Neuron (in vitro differentiated cells): ENCODE results near the gene CCL26.
"Not testable (repeated sequence)": the region's sequence is repeated elsewhere in the genome, so short reads cannot be mapped to it uniquely, and the experiment has no call there.

Experiments used
- H2AFZ ChIP-seq: one replicate; pipeline ENCODE4 v1.6.1; 2013; ENCODE audit warnings: low read depth, mild to moderate bottlenecking, inconsistent platforms, low read length, moderate library complexity
- H3K27me3 ChIP-seq: one replicate; pipeline ENCODE4 v1.6.1; 2013; ENCODE audit warnings: low read length; ENCODE audit not compliant: insufficient read depth
- H3K36me3 ChIP-seq: one replicate; pipeline ENCODE4 v1.6.1; 2013; ENCODE audit warnings: low read length; ENCODE audit not compliant: insufficient read depth
- H3K4me1 ChIP-seq: one replicate; pipeline ENCODE4 v1.6.1; 2013; ENCODE audit warnings: low read length; ENCODE audit not compliant: insufficient read depth
- H3K4me3 ChIP-seq: 2 replicates; pipeline ENCODE4 v1.5.1; 2013; ENCODE audit warnings: mild to moderate bottlenecking, low read length, moderate library complexity
- H3K9me3 ChIP-seq: one replicate; pipeline ENCODE4 v1.6.1; 2013; ENCODE audit warnings: low read length

The CCL26 gene

GRCh38 chr7:75780647-75781273 is 8.7 kb upstream of the CCL26 start:
- H3K4me1 ChIP-seq, H3K4me3 ChIP-seq, H3K27me3 ChIP-seq, H3K36me3 ChIP-seq, H3K9me3 ChIP-seq, H2AFZ ChIP-seq: not testable (repeated sequence)

DNA sequence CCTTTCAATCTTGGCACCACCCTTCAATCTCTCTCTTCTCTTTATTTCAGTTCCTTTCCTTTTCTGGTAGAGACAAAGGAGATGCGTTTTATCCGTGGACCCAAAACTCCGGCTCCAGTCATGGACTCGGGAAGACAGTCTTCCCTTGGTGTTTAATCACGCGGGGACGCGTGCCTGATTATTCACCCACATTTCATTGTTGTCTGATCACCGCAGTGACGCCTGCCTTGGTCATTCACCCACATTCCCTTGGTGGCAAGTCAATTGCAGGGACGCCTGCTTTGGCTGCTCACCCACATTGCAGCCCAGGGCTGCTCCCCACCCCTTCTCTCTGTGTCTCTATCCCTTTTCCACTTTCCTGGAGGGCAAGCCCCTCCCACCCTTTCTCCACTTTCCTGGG is 7.5 kb upstream of the CCL26 start:
- not testable (repeated sequence) for H3K27me3 ChIP-seq, H2AFZ ChIP-seq, H3K4me3 ChIP-seq, H3K36me3 ChIP-seq, H3K9me3 ChIP-seq, H3K4me1 ChIP-seq

GRCh38 chr7:75779035-75779434 is 7.0 kb upstream of the CCL26 start:
- H3K4me3 ChIP-seq, H2AFZ ChIP-seq, H3K36me3 ChIP-seq, H3K9me3 ChIP-seq, H3K27me3 ChIP-seq, H3K4me1 ChIP-seq: not testable (repeated sequence)

DNA sequence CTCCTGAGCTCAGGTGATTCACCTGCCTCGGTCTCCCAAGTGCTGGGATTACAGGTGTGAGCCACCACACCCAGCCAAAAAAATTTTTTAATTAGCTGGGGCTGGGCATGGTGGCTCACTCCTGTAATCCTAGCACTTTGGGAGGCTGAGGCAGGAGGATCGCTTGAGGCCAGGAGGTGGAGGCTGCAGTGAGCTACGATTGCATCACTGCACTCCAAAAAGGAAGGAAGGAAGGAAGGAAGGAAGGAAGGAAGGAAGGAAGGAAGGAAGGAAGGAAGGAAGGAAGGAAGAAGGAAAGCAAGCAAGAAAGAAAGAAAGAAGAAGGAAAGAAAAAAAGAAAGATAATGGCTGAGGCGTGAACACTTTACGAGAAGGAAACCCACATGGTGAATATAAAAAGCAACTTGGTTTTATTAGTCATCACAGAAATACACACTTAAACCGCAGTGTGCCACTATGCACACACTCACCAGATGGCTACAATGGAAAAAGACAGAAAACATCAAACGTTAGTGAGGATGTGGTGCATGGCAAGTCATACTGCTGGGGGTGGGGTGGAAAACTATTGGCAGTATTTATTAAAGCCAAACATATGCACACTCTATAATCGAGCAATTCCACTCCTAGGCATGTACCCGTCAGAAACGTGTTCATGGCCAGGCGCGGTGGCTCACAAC is 4.4 kb upstream of the CCL26 start:
- no peaks in the 10 kb centered on the region for H3K4me1 ChIP-seq
- no peak overlapping the region for H3K4me3 ChIP-seq
- H3K36me3 ChIP-seq: no peaks in the 10 kb centered on the region
- no peaks in the 10 kb centered on the region for H3K9me3 ChIP-seq
- no peaks in the 10 kb centered on the region for H3K27me3 ChIP-seq
- no peak overlapping the region for H2AFZ ChIP-seq

DNA sequence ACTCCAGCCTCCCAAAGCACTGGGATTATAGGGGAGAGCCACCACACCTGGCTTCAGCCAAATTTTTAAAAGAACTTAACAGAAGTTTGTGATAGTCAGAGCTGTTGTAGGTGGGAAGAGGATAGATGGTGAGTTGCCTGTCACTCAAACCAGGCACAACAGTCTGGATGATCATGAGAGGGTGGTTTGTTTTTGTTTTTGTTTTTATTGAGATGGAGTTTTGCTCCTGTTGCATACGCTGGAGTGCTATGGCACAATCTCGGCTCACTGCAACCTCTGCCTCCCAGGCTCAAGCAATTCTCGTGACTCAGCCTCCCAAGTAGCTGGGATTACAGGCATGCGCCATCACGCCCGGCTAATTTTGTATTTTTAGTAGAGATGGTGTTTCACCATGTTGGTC is 1.9 kb upstream of the CCL26 start:
- not testable (repeated sequence) for H3K27me3 ChIP-seq, H3K4me3 ChIP-seq, H3K4me1 ChIP-seq, H3K9me3 ChIP-seq, H3K36me3 ChIP-seq, H2AFZ ChIP-seq

GRCh38 chr7:75771224-75771623 is 787 bp downstream of the CCL26 start:
- H3K9me3 ChIP-seq: no peaks in the 10 kb centered on the region
- no peak overlapping the region for H3K4me3 ChIP-seq
- H3K36me3 ChIP-seq: no peaks in the 10 kb centered on the region
- H3K27me3 ChIP-seq: no peaks in the 10 kb centered on the region
- no peaks in the 10 kb centered on the region for H3K4me1 ChIP-seq
- no peak overlapping the region for H2AFZ ChIP-seq

DNA sequence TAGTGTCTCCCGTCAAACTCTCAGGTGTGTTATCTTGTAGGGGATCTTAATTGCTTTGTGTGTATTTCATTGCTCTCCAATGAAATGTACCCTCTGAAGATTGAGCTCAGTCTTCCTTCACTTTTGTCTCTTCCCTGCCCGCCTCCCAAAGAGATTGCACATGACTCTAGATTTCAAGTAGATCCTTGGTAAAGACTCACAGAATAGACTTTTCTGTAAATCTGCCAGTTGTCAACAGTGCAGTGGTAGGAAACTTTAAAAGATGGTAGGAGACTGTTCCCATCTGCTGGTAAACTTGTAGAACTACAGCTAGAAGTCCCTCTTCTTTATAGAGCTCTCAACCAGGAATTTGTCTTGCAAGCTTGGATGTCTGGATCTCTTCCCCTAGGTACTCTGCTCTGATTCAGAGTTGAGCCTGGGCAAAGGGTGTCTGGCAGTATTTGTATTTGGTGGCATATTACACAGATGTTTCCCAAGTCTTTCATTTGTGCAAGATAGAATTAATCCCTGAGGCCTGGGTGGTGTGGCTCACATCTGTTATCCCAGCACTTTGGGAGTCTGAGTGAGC is 9.6 kb downstream of the CCL26 start:
- Histone ChIP-seq H3K27me3 (no peaks in the 10 kb centered on the region), H3K9me3 (no peaks in the 10 kb centered on the region), H3K4me1 (peaks cover 2% of the 10 kb centered on the region), H3K36me3 (no peaks in the 10 kb centered on the region), H2AFZ (no peak overlapping the region), H3K4me3 (no peak overlapping the region)

DNA sequence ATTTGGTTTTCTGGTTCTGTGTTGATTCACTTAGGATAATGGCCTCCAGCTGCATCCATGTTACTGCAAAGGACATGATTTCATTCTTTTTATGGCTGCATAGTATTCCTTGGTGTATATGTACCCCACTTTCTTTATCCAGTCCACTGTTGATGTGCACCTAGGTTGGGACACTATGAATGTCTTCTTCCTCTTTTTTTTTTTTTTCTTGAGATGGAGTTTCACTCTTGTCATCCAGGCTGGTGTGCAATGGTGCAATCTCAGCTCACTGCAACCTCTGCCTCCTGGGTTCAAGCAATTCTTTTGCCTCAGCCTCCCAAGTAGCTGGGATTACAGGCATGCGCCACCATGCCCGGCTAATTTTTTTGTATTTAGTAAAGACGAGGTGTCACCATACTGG is 10.2 kb downstream of the CCL26 start:
- H3K9me3 ChIP-seq, H3K4me1 ChIP-seq, H3K36me3 ChIP-seq, H3K27me3 ChIP-seq, H3K4me3 ChIP-seq, H2AFZ ChIP-seq: not testable (repeated sequence)

GRCh38 chr7:75758491-75758890 is 13.5 kb downstream of the CCL26 start:
- Histone ChIP-seq H3K9me3 (no peaks in the 10 kb centered on the region), H2AFZ (no peak overlapping the region), H3K27me3 (no peaks in the 10 kb centered on the region), H3K36me3 (no peaks in the 10 kb centered on the region), H3K4me1 (peaks cover 4% of the 10 kb centered on the region), H3K4me3 (no peak overlapping the region)

DNA sequence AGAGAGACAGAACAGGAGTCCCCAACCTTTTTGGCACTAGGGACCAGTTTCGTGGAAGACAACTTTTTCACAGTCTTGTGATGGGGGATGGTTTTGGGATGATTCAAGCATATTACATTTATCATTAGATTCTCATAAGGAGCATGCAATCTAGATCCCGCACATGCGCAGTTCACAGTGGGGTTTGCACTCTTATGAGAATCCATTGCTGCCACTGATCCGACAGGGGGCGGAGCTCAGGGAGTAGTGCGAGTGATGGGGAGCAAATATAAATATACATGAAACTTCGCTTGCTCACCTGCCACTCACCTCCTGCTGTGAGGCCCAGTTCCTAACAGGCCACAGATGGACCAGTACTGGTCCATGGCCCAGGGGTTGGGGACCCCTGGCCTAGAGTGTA is 14.2 kb downstream of the CCL26 start:
- Histone ChIP-seq H2AFZ (no peak overlapping the region), H3K27me3 (no peaks in the 10 kb centered on the region), H3K4me3 (no peak overlapping the region), H3K36me3 (no peaks in the 10 kb centered on the region), H3K9me3 (no peaks in the 10 kb centered on the region), H3K4me1 (peaks cover 4% of the 10 kb centered on the region)

DNA sequence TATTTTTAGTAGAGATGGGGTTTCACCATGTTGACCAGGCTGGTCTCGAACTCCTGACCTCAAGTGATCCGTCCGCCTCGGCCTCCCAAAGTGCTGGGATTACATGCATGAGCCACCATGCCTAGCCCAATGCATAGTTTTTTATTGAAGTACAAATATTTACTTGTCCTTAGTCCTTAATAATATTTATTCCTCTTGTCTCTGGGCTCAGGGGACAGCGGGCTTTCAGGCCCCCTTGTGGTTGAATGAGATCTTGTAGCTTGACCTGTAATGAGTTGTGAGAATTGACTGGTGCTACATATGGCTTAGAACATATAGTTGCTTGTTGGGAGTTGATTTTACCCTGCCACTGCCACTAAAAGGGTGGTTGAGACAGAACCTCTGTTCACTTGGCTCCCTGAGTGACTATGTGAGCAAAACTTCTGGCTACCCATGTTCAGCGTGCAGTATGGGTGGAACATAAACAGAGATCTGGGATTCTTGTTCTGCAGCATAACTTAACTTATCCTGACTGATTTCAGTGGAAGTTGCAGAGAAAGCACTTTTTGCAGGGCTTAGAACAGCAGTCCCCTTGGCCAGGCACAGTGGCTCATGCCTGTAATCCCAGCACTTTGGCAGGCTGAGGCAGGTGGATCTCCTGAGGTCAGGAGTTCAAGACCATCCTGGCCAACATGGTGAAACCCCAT is 14.9 kb downstream of the CCL26 start:
- Histone ChIP-seq H3K9me3 (no peaks in the 10 kb centered on the region), H3K27me3 (no peaks in the 10 kb centered on the region), H3K36me3 (no peaks in the 10 kb centered on the region), H2AFZ (no peak overlapping the region), H3K4me1 (peaks cover 2% of the 10 kb centered on the region), H3K4me3 (no peak overlapping the region)

GRCh38 chr7:75756206-75756990 is 15.6 kb downstream of the CCL26 start:
- Histone ChIP-seq H3K36me3 (no peaks in the 10 kb centered on the region), H3K4me1 (peaks cover 2% of the 10 kb centered on the region), H3K4me3 (no peak overlapping the region), H2AFZ (no peak overlapping the region), H3K27me3 (no peaks in the 10 kb centered on the region), H3K9me3 (no peaks in the 10 kb centered on the region)

- H3K4me3 ChIP-seq: no peak overlapping the region
- no peaks in the 10 kb centered on the region for H3K36me3 ChIP-seq
- no peaks in the 10 kb centered on the region for H3K27me3 ChIP-seq
- H2AFZ ChIP-seq: no peak overlapping the region
- H3K9me3 ChIP-seq: no peaks in the 10 kb centered on the region
- H3K4me1 ChIP-seq: peaks cover 8% of the 10 kb centered on the region
Observed at GRCh38 chr7:75743455-75743859, 28.6 kb downstream of the CCL26 start.
